ENCODE measurements around the gene FFAR1.
"Not testable (repeated sequence)": the region's sequence is repeated elsewhere in the genome, so short reads cannot be mapped to it uniquely, and the experiment has no call there.

FFAR1 gene

GRCh38 chr19:35363711-35364425 lies 16.2 kb downstream of the FFAR1 start:
- DNase-seq: no peak

- DNase-seq: no peak
Observed at GRCh38 chr19:35365303-35365702, 17.6 kb downstream of the FFAR1 start.

GRCh38 chr19:35368378-35368777 lies 20.7 kb downstream of the FFAR1 start:
- no peak for DNase-seq

- DNase-seq: no peak
Observed at GRCh38 chr19:35369522-35369921, 21.8 kb downstream of the FFAR1 start.

GRCh38 chr19:35370722-35371121 lies 23.0 kb downstream of the FFAR1 start, which contains the start of gene GPR42:
GPR42 (plus strand) TSS chr19:35371068; CDS start chr19:35371360, 292 bp downstream.
- no peak for DNase-seq

- no peak for DNase-seq
Observed at GRCh38 chr19:35373492-35373891, 25.8 kb downstream of the FFAR1 start.

- DNase-seq: not testable (repeated sequence)
Observed at GRCh38 chr19:35374031-35374430, 26.3 kb downstream of the FFAR1 start.

- DNase-seq: no peak
Observed at GRCh38 chr19:35375505-35376307, 28.0 kb downstream of the FFAR1 start.

- DNase-seq: no peak
Observed at GRCh38 chr19:35377656-35378055, 30.0 kb downstream of the FFAR1 start.

GRCh38 chr19:35378356-35378755 lies 30.7 kb downstream of the FFAR1 start:
- DNase-seq: no peak

GRCh38 chr19:35379545-35379944 lies 31.8 kb downstream of the FFAR1 start:
- not testable (repeated sequence) for DNase-seq

GRCh38 chr19:35379992-35380391 lies 32.3 kb downstream of the FFAR1 start:
- DNase-seq: no peak

GRCh38 chr19:35380450-35381124 lies 32.9 kb downstream of the FFAR1 start:
- no peak for DNase-seq

- no peak for DNase-seq
Observed at GRCh38 chr19:35381318-35381717, 33.6 kb downstream of the FFAR1 start.

GRCh38 chr19:35381926-35382325 lies 34.2 kb downstream of the FFAR1 start:
- DNase-seq: no peak

- no peak for DNase-seq
Observed at GRCh38 chr19:35383536-35383935, 35.8 kb downstream of the FFAR1 start.

GRCh38 chr19:35388277-35389054 lies 40.8 kb downstream of the FFAR1 start:
- no peak for DNase-seq

- DNase-seq: no peak
Observed at GRCh38 chr19:35389192-35389861, 41.6 kb downstream of the FFAR1 start.

GRCh38 chr19:35392742-35393715 lies 45.3 kb downstream of the FFAR1 start:
- DNase-seq: no peak

- no peak for DNase-seq
Observed at GRCh38 chr19:35395382-35396199, 47.9 kb downstream of the FFAR1 start.

Measured in stimulated activated CD4-positive, alpha-beta T cell treated with anti-CD3 and anti-CD28 coated beads, Interleukin-4, amount 100 ng/mL, for 24 hours (primary cell).